CD4-positive, alpha-beta T cell treated with Interleukin-6 for 4 hours (primary cell): ENCODE data around the gene IGSF9B.
A peak's percentile ranks its signal among the peaks of the same experiment; 100 is the strongest.

ENCODE experiments used
- DNase-seq: peaks from one replicate; pipeline ENCODE4 v3.0.0-alpha.2; 2020; ENCODE audit warnings: mixed read lengths

Gene IGSF9B

DNA sequence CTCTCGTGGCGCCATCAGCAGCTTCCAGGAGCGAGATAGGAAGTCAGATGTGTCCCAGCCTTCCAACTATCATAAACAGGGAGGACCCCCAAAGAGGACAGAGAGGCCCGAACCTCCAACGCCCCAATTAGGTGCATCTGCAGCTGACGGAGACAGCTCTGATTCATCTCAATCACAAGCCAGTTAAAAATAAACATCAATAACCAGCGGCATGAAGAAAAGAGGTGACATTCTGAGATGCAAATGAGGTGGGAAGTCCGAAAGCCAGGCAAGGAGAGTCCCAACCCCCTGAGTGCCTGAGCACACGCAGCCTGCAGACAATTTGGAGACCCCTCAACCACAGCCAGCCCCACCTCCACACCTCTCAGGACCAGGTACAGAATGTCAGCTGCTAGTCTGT is 28.1 kb upstream of the IGSF9B start:
- DNase-seq: no peak

- no peak for DNase-seq
Observed at GRCh38 chr11:133983660-133984316, 27.0 kb upstream of the IGSF9B start.

DNA sequence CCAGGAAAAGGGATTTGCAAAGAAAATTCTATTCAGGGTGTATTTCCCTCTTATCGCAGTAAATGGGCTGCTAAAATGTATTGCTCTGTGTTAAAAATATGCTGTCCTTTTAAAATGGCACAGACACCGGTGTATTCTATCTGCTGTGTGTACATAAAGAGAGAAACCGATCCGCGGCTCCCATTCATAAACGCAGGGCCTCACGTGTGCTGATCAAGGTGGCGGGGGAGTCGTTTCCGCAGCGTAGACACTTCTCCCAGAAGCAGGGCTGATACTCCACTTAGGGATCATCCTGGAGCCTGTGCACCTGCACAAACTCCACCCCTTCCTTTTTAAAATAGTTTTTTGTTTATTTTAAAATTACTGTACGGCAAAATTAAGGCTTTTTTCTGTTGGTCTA is 26.1 kb upstream of the IGSF9B start:
- no peak for DNase-seq

- no peak for DNase-seq
Observed at GRCh38 chr11:133982151-133982550, 25.4 kb upstream of the IGSF9B start.

- no peak for DNase-seq
Observed at GRCh38 chr11:133981156-133981555, 24.4 kb upstream of the IGSF9B start.

DNA sequence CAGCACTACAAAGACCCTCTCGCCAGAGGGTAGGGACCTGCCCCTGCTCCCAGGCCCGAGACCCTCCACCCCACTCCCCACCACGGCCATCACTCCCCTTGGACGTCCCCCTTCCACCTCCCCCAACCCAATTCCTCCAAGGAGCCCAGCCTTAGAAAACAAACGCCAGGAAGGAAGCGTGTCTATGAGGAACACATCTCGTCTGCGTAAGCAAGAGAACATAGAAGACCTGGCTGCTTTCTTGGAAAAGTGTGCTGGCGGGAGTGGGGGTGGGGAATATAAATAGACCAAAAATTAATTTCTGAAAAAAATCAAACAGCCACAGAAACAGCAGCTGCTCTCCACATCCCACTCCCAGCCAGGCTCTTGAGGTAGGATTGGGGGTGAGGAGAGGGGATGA is 23.9 kb upstream of the IGSF9B start:
- no peak for DNase-seq

- DNase-seq: no peak
Observed at GRCh38 chr11:133978794-133979193, 22.0 kb upstream of the IGSF9B start.

GRCh38 chr11:133977067-133977677 is 20.4 kb upstream of the IGSF9B start:
- no peak for DNase-seq

DNA sequence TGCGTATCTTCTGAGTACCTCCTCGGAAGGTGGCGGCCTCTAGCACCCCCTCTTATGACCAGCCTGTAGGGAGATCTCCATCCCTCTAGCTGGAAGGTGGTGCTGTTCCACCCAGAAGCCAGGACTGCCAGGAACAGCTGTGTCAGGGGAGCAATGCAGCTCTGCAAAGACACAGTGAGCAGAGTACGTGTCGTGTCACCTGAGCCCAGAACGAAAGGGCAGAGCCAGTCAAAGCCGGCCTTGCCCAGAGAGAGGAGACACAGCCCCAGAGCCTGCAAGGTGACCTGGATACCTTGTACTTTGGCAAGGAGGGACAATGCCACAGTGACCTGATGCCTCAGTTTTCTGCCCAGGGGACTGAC is 18.7 kb upstream of the IGSF9B start:
- DNase-seq: no peak

DNA sequence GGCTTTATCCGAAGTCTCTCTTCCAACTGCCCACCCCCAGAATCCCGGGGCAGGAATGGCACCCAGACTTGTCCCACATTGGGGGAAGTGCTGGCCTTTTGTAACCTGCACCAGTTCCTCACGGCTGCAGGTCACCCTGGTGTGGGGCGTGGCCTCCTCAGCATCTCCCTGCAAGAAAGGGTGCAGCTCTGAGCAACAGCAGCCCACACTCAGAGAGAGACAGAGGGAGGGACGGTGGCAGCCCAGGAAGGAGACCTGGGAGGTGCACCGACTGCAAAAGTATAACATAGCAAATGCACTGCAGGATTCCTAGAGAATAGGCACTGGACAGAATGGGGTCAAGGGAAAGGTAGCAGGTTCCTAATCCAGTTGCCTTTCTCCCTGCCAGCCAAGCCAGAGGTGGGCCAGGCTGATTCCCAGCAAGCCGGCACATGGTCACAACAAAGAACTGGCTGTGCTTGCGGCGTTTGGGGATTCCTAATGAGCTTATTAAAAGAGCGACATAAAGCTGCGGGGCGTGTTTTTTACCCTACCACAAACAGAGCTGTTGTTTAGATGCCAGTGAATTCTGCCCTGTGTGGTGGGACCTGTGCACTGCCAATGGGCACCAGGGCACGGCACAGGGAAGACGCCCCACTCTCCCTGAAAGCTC is 18.2 kb upstream of the IGSF9B start:
- no peak for DNase-seq

DNA sequence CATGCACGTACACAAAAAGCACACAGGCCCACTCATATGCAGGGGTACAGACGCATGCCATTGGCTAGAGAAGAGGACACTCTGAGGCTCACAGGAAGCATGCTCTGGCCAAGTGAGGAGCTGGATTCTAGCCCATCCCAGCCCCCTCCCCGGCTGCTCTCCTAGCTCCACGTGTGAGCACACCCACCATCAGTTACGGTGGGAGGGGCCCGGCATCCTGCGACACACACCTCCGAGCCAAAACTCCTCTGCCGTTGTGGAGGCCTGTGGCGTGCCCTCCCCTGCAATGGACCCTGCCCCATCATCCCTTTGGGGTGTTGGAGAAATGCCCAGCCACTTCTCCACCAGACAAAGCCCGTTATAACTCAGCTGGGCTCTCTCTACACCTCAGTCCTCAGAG is 15.1 kb upstream of the IGSF9B start:
- DNase-seq: no peak

- DNase-seq: no peak
Observed at GRCh38 chr11:133969112-133969511, 12.3 kb upstream of the IGSF9B start.

DNA sequence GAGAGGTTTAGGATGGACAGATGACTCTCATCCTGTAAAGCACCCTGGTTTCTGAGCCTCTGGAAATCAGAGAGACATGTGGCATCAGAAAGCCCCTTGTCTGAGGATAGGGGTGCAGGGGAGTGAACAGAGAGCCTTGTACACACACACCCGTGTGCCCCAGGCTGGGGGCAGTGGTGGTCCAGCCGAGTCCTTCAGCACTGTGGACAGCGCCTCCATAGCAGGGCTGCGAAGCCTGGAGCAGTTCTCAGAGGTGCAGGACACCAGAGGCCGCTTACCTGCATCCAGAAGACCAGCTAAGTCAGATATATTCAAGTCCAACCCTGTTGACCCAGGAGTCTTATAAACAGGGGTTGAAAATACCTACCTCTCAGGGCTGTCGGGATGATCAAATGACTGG is 11.5 kb upstream of the IGSF9B start:
- no peak for DNase-seq

DNA sequence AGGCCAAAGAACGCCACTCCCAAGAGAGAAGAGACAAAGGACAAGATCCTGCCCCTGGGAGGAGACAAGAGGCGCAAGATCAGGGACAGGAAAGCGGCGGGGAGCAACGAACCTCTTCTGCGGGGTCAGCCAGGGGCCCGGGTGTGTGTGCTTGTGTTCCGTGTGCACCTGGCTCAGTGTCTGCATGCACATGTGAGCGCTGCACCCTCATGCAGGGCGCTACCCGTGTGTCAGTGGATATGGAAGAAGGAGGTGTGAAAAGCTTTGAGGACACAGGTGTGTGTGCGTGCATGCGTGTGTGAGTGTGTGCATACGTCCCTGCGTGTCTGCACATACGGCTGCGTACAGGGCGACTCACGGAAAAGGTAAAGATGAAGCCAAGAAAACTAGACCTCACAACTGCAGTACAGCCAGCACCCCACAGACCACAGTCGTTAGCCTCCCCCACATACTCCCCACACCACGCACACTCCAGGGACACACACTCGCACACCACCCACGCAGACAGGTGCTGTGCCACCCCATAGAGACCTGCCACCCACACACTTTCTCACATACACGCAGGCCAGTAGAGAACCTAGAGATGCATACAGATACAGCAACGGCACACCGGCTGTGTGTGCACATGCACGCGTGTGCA is 11.0 kb upstream of the IGSF9B start:
- DNase-seq: no peak

DNA sequence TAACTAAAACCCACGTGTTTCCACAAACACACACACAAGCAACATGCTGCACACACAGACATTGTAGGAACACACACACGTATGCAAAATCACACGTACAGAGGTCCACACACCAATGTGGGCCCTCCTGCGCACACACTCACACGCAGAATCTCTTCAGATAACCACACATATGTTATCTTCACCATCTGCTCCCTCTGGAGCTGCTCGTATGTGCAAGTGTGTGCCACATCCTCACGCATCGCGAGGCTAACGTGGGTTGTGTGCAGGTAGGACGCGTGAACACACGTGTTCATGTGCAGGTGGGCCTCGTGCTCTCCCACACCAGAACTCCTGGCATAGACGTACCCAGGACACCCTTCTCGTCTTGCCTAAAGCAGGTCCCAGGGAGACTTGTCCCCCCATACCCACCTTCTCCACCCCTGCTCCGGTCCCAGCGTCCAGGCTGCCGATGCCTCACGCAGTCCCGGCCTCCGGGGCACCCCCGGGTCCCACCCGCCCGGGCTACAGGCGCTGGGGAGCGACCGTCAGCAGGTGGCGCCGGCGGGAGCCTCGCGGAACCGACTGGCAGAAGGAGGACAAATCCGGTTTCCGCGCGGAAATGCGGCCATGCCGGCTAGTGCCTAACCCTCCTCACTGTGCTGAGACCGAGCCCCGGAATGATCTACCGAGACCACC is 10.3 kb upstream of the IGSF9B start:
- DNase-seq: peak; percentile 74

DNA sequence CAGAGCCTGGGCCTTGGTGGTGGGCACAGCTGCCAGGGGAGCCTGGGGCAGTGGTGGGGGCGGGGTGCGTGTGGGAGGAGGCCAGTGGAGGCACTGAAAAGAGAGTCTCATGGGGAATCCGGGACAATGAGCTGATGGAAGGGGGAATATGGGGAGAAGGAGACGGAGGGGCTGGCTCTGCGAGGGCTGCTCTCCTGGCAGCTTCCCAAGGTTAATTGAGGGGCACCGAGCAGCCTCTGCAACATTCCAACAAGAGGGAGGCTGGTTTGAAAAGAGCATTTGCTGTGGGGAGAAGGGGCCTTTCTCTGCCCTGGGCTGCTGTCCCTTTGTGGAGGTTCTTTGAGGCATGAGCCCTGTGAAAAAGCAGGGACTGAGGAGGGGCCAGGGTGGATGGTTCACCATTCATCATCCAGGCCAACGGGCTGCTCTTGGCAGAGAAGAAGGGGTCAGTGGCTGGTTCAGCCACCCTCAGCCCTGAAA is 9.4 kb upstream of the IGSF9B start:
- DNase-seq: no peak

- DNase-seq: no peak
Observed at GRCh38 chr11:133965031-133965601, 8.3 kb upstream of the IGSF9B start.

GRCh38 chr11:133964356-133964755 is 7.6 kb upstream of the IGSF9B start:
- no peak for DNase-seq

GRCh38 chr11:133961890-133962289 is 5.1 kb upstream of the IGSF9B start:
- no peak for DNase-seq

- DNase-seq: no peak
Observed at GRCh38 chr11:133957900-133958299, 1.1 kb upstream of the IGSF9B start.

GRCh38 chr11:133955945-133956421 is 785 bp downstream of the IGSF9B start:
- DNase-seq: peak; percentile 9

DNA sequence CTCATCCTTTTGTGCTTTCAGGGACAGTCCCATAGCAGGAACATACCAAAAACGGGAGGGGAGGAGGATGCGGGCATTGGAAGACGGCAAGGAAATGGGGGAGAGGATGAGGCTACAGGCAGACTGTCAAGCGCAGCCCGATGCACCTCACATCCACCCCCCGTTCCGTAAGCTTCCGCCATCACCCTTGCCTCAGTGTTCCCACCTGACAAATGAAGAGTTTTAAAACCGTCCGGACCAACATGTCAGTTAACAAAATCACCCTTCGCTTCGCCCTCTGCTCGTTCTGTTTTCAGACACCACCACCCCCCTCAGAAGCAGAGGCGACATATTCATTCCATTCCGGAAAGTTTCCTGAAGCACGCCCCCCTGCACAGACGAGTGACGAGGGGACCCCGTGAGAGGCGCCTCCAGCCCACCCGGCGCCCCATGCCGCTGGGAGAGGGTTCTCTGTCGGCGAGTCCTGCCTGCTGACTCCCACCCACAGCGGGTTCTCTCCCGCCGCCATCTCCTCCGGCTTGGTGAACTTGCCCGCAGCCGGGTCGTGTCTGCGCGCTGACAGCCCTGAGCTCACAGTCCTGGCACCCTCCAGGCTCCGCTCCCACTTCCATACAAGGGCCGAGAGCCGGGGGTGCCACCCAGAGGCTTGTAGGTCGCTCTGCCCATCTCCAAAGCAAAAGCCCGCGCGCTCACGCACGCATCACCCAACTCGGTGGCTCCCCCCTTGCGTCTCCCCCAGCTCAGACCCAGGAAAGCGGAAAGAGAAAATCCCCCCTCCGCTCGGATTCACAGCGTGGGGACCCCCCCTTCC is 1.5 kb downstream of the IGSF9B start:
- peak; percentile 49 for DNase-seq
